Neuronal stem cell (in vitro differentiated cells): ENCODE results near the gene FLAD1.

Experiments used
- DNase-seq: peaks from one replicate; pipeline ENCODE4 v3.0.0-alpha.2; 2013; ENCODE audit warnings: low spot score
- H2AFZ ChIP-seq: one replicate; pipeline ENCODE4 v1.6.1; 2013; ENCODE audit warnings: mild to moderate bottlenecking, low read length, inconsistent platforms
- H2AK5ac ChIP-seq: 2 replicates; pipeline ENCODE4 v1.6.1; 2013; ENCODE audit warnings: low read depth, mild to moderate bottlenecking, inconsistent platforms, low read length, moderate library complexity, mixed read lengths
- H2BK120ac ChIP-seq: 2 replicates; pipeline ENCODE4 v1.6.1; 2013; ENCODE audit warnings: low read depth, mild to moderate bottlenecking, inconsistent platforms, low read length, moderate library complexity, mixed read lengths
- H2BK12ac ChIP-seq: one replicate; pipeline ENCODE4 v1.6.1; 2013; ENCODE audit warnings: low read length, inconsistent platforms
- H2BK15ac ChIP-seq: 2 replicates; pipeline ENCODE4 v1.6.1; 2013; ENCODE audit warnings: mild to moderate bottlenecking, low read length, inconsistent platforms, mixed read lengths
- H2BK5ac ChIP-seq: one replicate; pipeline ENCODE4 v1.6.1; 2013; ENCODE audit warnings: inconsistent platforms, mild to moderate bottlenecking, low read length, moderate library complexity
- H3K14ac ChIP-seq: one replicate; pipeline ENCODE4 v1.6.1; 2013; ENCODE audit warnings: low read length, inconsistent platforms
- H3K18ac ChIP-seq: 2 replicates; pipeline ENCODE4 v1.6.1; 2013; ENCODE audit warnings: low read length, inconsistent platforms
- H3K23ac ChIP-seq: 2 replicates; pipeline ENCODE4 v1.6.1; 2013; ENCODE audit warnings: low read depth, mild to moderate bottlenecking, mixed read lengths, low read length, inconsistent platforms; ENCODE audit not compliant: poor library complexity
- H3K27ac ChIP-seq: replicated peaks from 3 replicates; pipeline ENCODE4 v1.5.1; 2013; ENCODE audit warnings: low read length, inconsistent platforms
- H3K27me3 ChIP-seq, 3 experiments: 2 replicates each; pipeline ENCODE4 v1.6.1; 2013; ENCODE audit warnings: low read length in 3 of 3, mild to moderate bottlenecking in 2 of 3, inconsistent platforms in 1 of 3, low read depth in 1 of 3, mixed read lengths in 1 of 3, moderate library complexity in 1 of 3; ENCODE audit not compliant: control insufficient read depth in 3 of 3, insufficient read depth in 3 of 3
- H3K36me3 ChIP-seq, 2 donors: replicated peaks in 1 of 2; 2 replicates each; pipeline ENCODE4 v1.6.1; 2013; ENCODE audit warnings: low read length in 2 of 2; ENCODE audit not compliant: control insufficient read depth in 2 of 2, insufficient read depth in 2 of 2
- H3K4ac ChIP-seq: 2 replicates; pipeline ENCODE4 v1.6.1; 2013; ENCODE audit warnings: inconsistent platforms, mild to moderate bottlenecking, low read length, moderate library complexity
- H3K4me1 ChIP-seq, 2 donors: 1 replicate in 1 of 2; 2 replicates in 1 of 2; pipeline ENCODE4 v1.6.1; 2013; ENCODE audit warnings: low read length in 2 of 2, low read depth in 1 of 2; ENCODE audit not compliant: control insufficient read depth in 2 of 2, insufficient read depth in 1 of 2
- H3K4me2 ChIP-seq: one replicate; pipeline ENCODE4 v1.6.1; 2013; ENCODE audit warnings: mild to moderate bottlenecking, low read length, inconsistent platforms; ENCODE audit not compliant: insufficient read depth, poor library complexity, severe bottlenecking
- H3K4me3 ChIP-seq, 2 donors: 2 replicates each; pipeline ENCODE4 v1.5.1; 2013; ENCODE audit warnings: low read length in 2 of 2, mild to moderate bottlenecking in 2 of 2, inconsistent platforms in 1 of 2, moderate library complexity in 1 of 2
- H3K79me1 ChIP-seq: one replicate; pipeline ENCODE4 v1.6.1; 2013; ENCODE audit warnings: low read depth, mild to moderate bottlenecking, inconsistent platforms, low read length, moderate library complexity
- H3K9ac ChIP-seq: one replicate; pipeline ENCODE4 v1.6.1; 2013; ENCODE audit warnings: mild to moderate bottlenecking, low read depth, low read length, inconsistent platforms; ENCODE audit not compliant: poor library complexity
- H3K9me3 ChIP-seq, 2 donors: replicated peaks in 1 of 2; 2 replicates each; pipeline versions ENCODE3 to v1.6.1; 2013; ENCODE audit warnings: low read length in 2 of 2, mild to moderate bottlenecking in 2 of 2, inconsistent platforms in 1 of 2, low read depth in 1 of 2, mixed read lengths in 1 of 2, moderate library complexity in 1 of 2; ENCODE audit not compliant: control insufficient read depth in 2 of 2, insufficient read depth in 1 of 2
- H4K8ac ChIP-seq: one replicate; pipeline ENCODE4 v1.6.1; 2013; ENCODE audit warnings: low read depth, mild to moderate bottlenecking, inconsistent platforms, low read length, moderate library complexity
- H4K91ac ChIP-seq: one replicate; pipeline ENCODE4 v1.6.1; 2013; ENCODE audit warnings: low read length, low read depth, mild to moderate bottlenecking, inconsistent platforms; ENCODE audit not compliant: poor library complexity
- WGBS, 2 donors: extraction: QIAGEN DNeasy Blood & Tissue Kit; methylation state at CpG; one replicate each; pipeline ENCODE4 v1.1.7; 2013; ENCODE audit warnings: missing lambda C conversion rate in 2 of 2, mixed read lengths in 1 of 2; ENCODE audit not compliant: insufficient read length in 2 of 2, insufficient replicate concordance in 1 of 2; ENCODE audit errors: extremely low coverage in 2 of 2; 5-methylcytosine and 5-hydroxymethylcytosine counted together

FLAD1 gene

GRCh38 chr1:155007251-155007828 is 24.2 kb downstream of the FLAD1 start:
- no peak overlapping the region for H3K4me3 ChIP-seq
- H3K36me3 ChIP-seq = no peaks in the 10 kb centered on the region
- no peak overlapping the region for H2AFZ ChIP-seq
- no peak overlapping the region for H3K14ac ChIP-seq
- no peak overlapping the region for H2BK15ac ChIP-seq
- H3K18ac ChIP-seq = no peak overlapping the region
- no peak overlapping the region for H3K9ac ChIP-seq
- H3K4ac ChIP-seq = no peak overlapping the region
- no peaks in the 10 kb centered on the region for H3K27me3 ChIP-seq
- no peak overlapping the region for H3K4me2 ChIP-seq
- no peaks in the 10 kb centered on the region for H3K9me3 ChIP-seq
- DNase-seq = no peak
- H4K8ac ChIP-seq = peak overlapping the region; percentile 56
- no CpG with 5 or more reads among the region's 6 CpGs for WGBS, 2 donors
- H2BK5ac ChIP-seq = no peak overlapping the region
- H2BK120ac ChIP-seq = no peak overlapping the region
- H4K91ac ChIP-seq = no peak overlapping the region
- H3K27ac ChIP-seq = no peak overlapping the region
- peak overlapping the region; percentile 86 for H2AK5ac ChIP-seq
- H3K79me1 ChIP-seq = peaks cover 12% of the 10 kb centered on the region
- H3K4me1 ChIP-seq = peaks cover 17 to 37% of the 10 kb centered on the region in 2 donors
- peak overlapping the region; percentile 27 for H3K23ac ChIP-seq
- peak overlapping the region; percentile 26 for H2BK12ac ChIP-seq

- Histone ChIP-seq H3K4me1 (peaks cover 21 to 38% of the 10 kb centered on the region in 2 donors), H3K79me1 (peaks cover 12% of the 10 kb centered on the region)
These were observed 25.1 kb downstream of the FLAD1 start for GRCh38 chr1:155008015-155008941.

GRCh38 chr1:155009221-155009711 is 26.1 kb downstream of the FLAD1 start:
- H2BK5ac ChIP-seq = peak overlapping the region; percentile 55
- peaks cover 6% of the 10 kb centered on the region for H3K79me1 ChIP-seq
- H3K9ac ChIP-seq = peak overlapping the region; percentile 3
- WGBS, 2 donors = no CpG with 5 or more reads among the region's 12 CpGs
- H3K4ac ChIP-seq = no peak overlapping the region
- peaks cover 17 to 35% of the 10 kb centered on the region in 2 donors for H3K4me1 ChIP-seq
- no peaks in the 10 kb centered on the region for H3K9me3 ChIP-seq
- H2BK12ac ChIP-seq = peak overlapping the region; percentile 50
- no peak overlapping the region for H3K4me2 ChIP-seq
- H2AFZ ChIP-seq = no peak overlapping the region
- no peak overlapping the region for H3K14ac ChIP-seq
- H2AK5ac ChIP-seq = peak overlapping the region; percentile 86
- no peak overlapping the region for H4K8ac ChIP-seq
- H3K4me3 ChIP-seq = no peak overlapping the region
- H3K36me3 ChIP-seq = no peaks in the 10 kb centered on the region
- H3K18ac ChIP-seq = peak overlapping the region; percentile 36
- no peaks in the 10 kb centered on the region for H3K27me3 ChIP-seq
- H3K27ac ChIP-seq = peak overlapping the region; percentile 8
- no peak overlapping the region for H4K91ac ChIP-seq
- no peak for DNase-seq
- H2BK15ac ChIP-seq = peak overlapping the region; percentile 30
- H3K23ac ChIP-seq = no peak overlapping the region
- no peak overlapping the region for H2BK120ac ChIP-seq

More at GRCh38 chr1:155008015-155008941, 25.1 kb downstream of the FLAD1 start:
- Histone ChIP-seq H2AFZ (no peak overlapping the region), H3K9ac (no peak overlapping the region), H2BK15ac (peak overlapping the region; percentile 51), H2AK5ac (peak overlapping the region; percentile 86), H3K27ac (peak overlapping the region; percentile 8), H3K4me2 (no peak overlapping the region), H3K4me3 (no peak overlapping the region), H3K4ac (peak overlapping the region; percentile 61), H2BK5ac (peak overlapping the region; percentile 55), H3K18ac (peak overlapping the region; percentile 76), H3K23ac (no peak overlapping the region), H3K27me3 (no peaks in the 10 kb centered on the region), H4K91ac (no peak overlapping the region), H3K9me3 (no peaks in the 10 kb centered on the region), H2BK120ac (no peak overlapping the region), H2BK12ac (no peak overlapping the region), H3K14ac (no peak overlapping the region), H4K8ac (no peak overlapping the region), H3K36me3 (no peaks in the 10 kb centered on the region)
- no peak for DNase-seq
- no CpG with 5 or more reads among the region's 16 CpGs for WGBS, 2 donors

- H2AK5ac ChIP-seq = peak overlapping the region; percentile 86
- H2BK5ac ChIP-seq = no peak overlapping the region
- H3K4me3 ChIP-seq = no peak overlapping the region
- H4K8ac ChIP-seq = no peak overlapping the region
- peak overlapping the region; percentile 7 for H3K18ac ChIP-seq
- no peak overlapping the region for H3K4me2 ChIP-seq
- no peaks in the 10 kb centered on the region for H3K9me3 ChIP-seq
- H3K4ac ChIP-seq = no peak overlapping the region
- no peak overlapping the region for H3K9ac ChIP-seq
- peak overlapping the region; percentile 30 for H2BK15ac ChIP-seq
- peaks cover 4% of the 10 kb centered on the region for H3K79me1 ChIP-seq
- no peak overlapping the region for H3K14ac ChIP-seq
- no peak overlapping the region for H2AFZ ChIP-seq
- peaks cover 0 to 2% of the 10 kb centered on the region in 2 donors for H3K36me3 ChIP-seq
- H2BK12ac ChIP-seq = peak overlapping the region; percentile 69
- peak overlapping the region; percentile 12 for H2BK120ac ChIP-seq
- WGBS, 2 donors = no CpG with 5 or more reads among the region's 5 CpGs
- H3K27ac ChIP-seq = no peak overlapping the region
- H3K27me3 ChIP-seq = no peaks in the 10 kb centered on the region
- H4K91ac ChIP-seq = no peak overlapping the region
- DNase-seq = no peak
- H3K4me1 ChIP-seq = peaks cover 14 to 31% of the 10 kb centered on the region in 2 donors
- no peak overlapping the region for H3K23ac ChIP-seq
These were observed 26.6 kb downstream of the FLAD1 start for GRCh38 chr1:155009742-155010141.
